HCT116 (cell line): ENCODE results near the gene SEL1L3. TPM values are rescaled to one million over a fixed set of nuclear protein-coding genes. Genes with fewer than 3 reads are reported as not detected.

Experiments used
- ATAC-seq: fragments of 200-7000 bp; cut with Tn5 transposase; 2 replicates; pipeline ENCODE4 v1.9.1; 2020; ENCODE audit warnings: mild to moderate bottlenecking, moderate library complexity
- BruUV-seq: library from RNA; stranded (reverse); fragments of 400-500 nt; replicated peaks from 2 replicates; lab custom pipeline; 2021; lab: Mats Ljungman, UMichigan
- CTCF ChIA-PET: fragments of 300-600 bp; sonication (Branson Sonifier 250); formaldehyde crosslinking; loops from one replicate; lab custom pipeline; 2021; ENCODE audit warnings: antibody characterized with exemption; lab: Charles Lee
- POLR2A ChIA-PET: fragments of 300-600, 350-600 bp; sonication (Branson Sonifier 250); formaldehyde crosslinking; loops from one replicate; lab custom pipeline; 2021; ENCODE audit warnings: antibody characterized with exemption; lab: Charles Lee
- RAD21 ChIA-PET, 2 experiments: fragments of 300-600 bp; sonication (Branson Sonifier 250); formaldehyde crosslinking; loops; one replicate each; lab custom pipeline; 2023; ENCODE audit warnings: low total read pairs in 2 of 2; ENCODE audit not compliant: uncharacterized antibody in 2 of 2, unreplicated experiment in 2 of 2, low non-redundant PET in 1 of 2; lab: Charles Lee
- DNase-seq: peaks from one replicate; pipeline ENCODE4 v3.0.0-alpha.2; 2010; ENCODE audit warnings: low read depth, low spot score
- H2AFZ ChIP-seq: fragments of 200-600 bp; shearing (Covaris generic), sonication (generic); 2 replicates; pipeline ENCODE4 v1.6.1; 2017; ENCODE audit warnings: low read depth, mixed run types, mixed read lengths, antibody characterized with exemption, low read length; ENCODE audit not compliant: poor library complexity, severe bottlenecking
- H3K27ac ChIP-seq: 2 replicates; pipeline ENCODE4 v1.5.1; 2012; ENCODE audit warnings: low read depth, low read length
- H3K27me3 ChIP-seq: fragments of 200-600 bp; sonication (generic); 2 replicates; pipeline ENCODE4 v1.6.1; 2016; ENCODE audit warnings: mixed run types, low read length, mixed read lengths; ENCODE audit not compliant: insufficient read depth
- H3K36me3 ChIP-seq, 2 experiments: fragments of 200-500 bp in 1 of 2; fragments of 200-600 bp in 1 of 2; sonication (Bioruptor generic) in 1 of 2; sonication (generic) in 1 of 2; 2 replicates each; pipeline versions ENCODE4 v1.5.1 to v1.6.1; 2014 to 2016; ENCODE audit warnings: low read length in 2 of 2, inconsistent platforms in 1 of 2, mixed read lengths in 1 of 2, mixed run types in 1 of 2; ENCODE audit not compliant: insufficient read depth in 2 of 2, control insufficient read depth in 1 of 2
- H3K4me1 ChIP-seq, 2 experiments: fragments of 200-600 bp in 1 of 2; sonication (generic) in 1 of 2; 2 replicates each; pipeline versions ENCODE4 v1.5.1 to v1.6.1; 2012 to 2017; ENCODE audit warnings: low read length in 2 of 2, inconsistent platforms in 1 of 2, mild to moderate bottlenecking in 1 of 2, mixed read lengths in 1 of 2, mixed run types in 1 of 2, moderate library complexity in 1 of 2; ENCODE audit not compliant: insufficient read depth in 2 of 2, control insufficient read depth in 1 of 2
- H3K4me2 ChIP-seq: fragments of 200-600 bp; sonication (generic); 2 replicates; pipeline ENCODE4 v1.6.1; 2017; ENCODE audit warnings: mixed run types, low read length, mixed read lengths
- H3K4me3 ChIP-seq, 2 experiments: fragments of 200-600 bp in 1 of 2; sonication (generic) in 1 of 2; replicated peaks in 1 of 2; 2 replicates each; pipeline ENCODE4 v1.5.1; 2011 to 2016; ENCODE audit warnings: low read length in 2 of 2, control low read depth in 1 of 2, low read depth in 1 of 2, mild to moderate bottlenecking in 1 of 2, mixed read lengths in 1 of 2, mixed run types in 1 of 2
- H3K79me2 ChIP-seq: fragments of 200-600 bp; sonication (generic); 2 replicates; pipeline ENCODE4 v1.6.1; 2017; ENCODE audit warnings: mild to moderate bottlenecking, mixed run types, low read length, moderate library complexity, mixed read lengths; ENCODE audit not compliant: insufficient read depth
- H3K9ac ChIP-seq: fragments of 200-600 bp; sonication (generic); 2 replicates; pipeline ENCODE4 v1.6.1; 2016; ENCODE audit warnings: low read length, mixed read lengths
- H3K9me2 ChIP-seq: fragments of 200-600 bp; sonication (generic), shearing (Covaris generic); 2 replicates; pipeline ENCODE4 v1.6.1; 2017; ENCODE audit warnings: mixed run types, mild to moderate bottlenecking, moderate library complexity; ENCODE audit not compliant: insufficient read depth
- H3K9me3 ChIP-seq, 2 experiments: fragments of 200-500 bp in 1 of 2; fragments of 200-600 bp in 1 of 2; sonication (Bioruptor generic) in 1 of 2; sonication (generic) in 1 of 2; 2 replicates each; pipeline ENCODE4 v1.6.1; 2014 to 2017; ENCODE audit warnings: low read length in 2 of 2, mixed read lengths in 2 of 2, inconsistent platforms in 1 of 2, low read depth in 1 of 2, mild to moderate bottlenecking in 1 of 2, mixed run types in 1 of 2, moderate library complexity in 1 of 2; ENCODE audit not compliant: control insufficient read depth in 1 of 2, insufficient read depth in 1 of 2
- H4K20me1 ChIP-seq: fragments of 200-600 bp; sonication (generic), shearing (Covaris generic); 2 replicates; pipeline ENCODE4 v1.6.1; 2017; ENCODE audit warnings: mixed run types, mild to moderate bottlenecking, moderate library complexity; ENCODE audit not compliant: insufficient read depth
- CBX3 ChIP-seq: IDR thresholded peaks from 2 replicates; pipeline ENCODE4 v1.6.1; 2012; ENCODE audit warnings: low read depth
- CEBPB ChIP-seq: IDR thresholded peaks from 2 replicates; pipeline ENCODE4 v1.6.1; 2012; ENCODE audit warnings: low read depth
- EGR1 ChIP-seq: IDR thresholded peaks from 2 replicates; pipeline ENCODE4 v1.6.1; 2012; ENCODE audit warnings: low read depth
- FOSL1 ChIP-seq: IDR thresholded peaks from 2 replicates; pipeline ENCODE4 v1.6.1; 2012; ENCODE audit warnings: low read depth
- JUND ChIP-seq: IDR thresholded peaks from 2 replicates; pipeline ENCODE4 v1.6.1; 2012
- POLR2A ChIP-seq: IDR thresholded peaks from 2 replicates; pipeline ENCODE4 v1.7.0; 2011; ENCODE audit warnings: borderline replicate concordance; ENCODE audit not compliant: insufficient read depth, insufficient read length; ENCODE audit errors: extremely low read depth
- POLR2AphosphoS5 ChIP-seq: IDR thresholded peaks from 2 replicates; pipeline ENCODE4 v1.6.1; 2011; ENCODE audit warnings: mild to moderate bottlenecking, low read depth, low read length, moderate library complexity
- SIN3A ChIP-seq: IDR thresholded peaks from 2 replicates; pipeline ENCODE4 v1.6.1; 2012; ENCODE audit warnings: low read depth
- TCF7L2 ChIP-seq: IDR thresholded peaks from 2 replicates; pipeline ENCODE4 v1.7.0; 2011; ENCODE audit warnings: borderline replicate concordance, inconsistent platforms; ENCODE audit not compliant: insufficient read depth, insufficient read length; ENCODE audit errors: extremely low read depth
- YY1 ChIP-seq: IDR thresholded peaks from 2 replicates; pipeline ENCODE4 v1.6.1; 2011; ENCODE audit warnings: low read length, low read depth, moderate library complexity, mild to moderate bottlenecking; ENCODE audit not compliant: insufficient replicate concordance; ENCODE audit errors: extremely low read depth
- ZFX ChIP-seq: fragments of 450-650 bp; IDR thresholded peaks from 2 replicates; pipeline ENCODE4 v1.6.1; 2017
- ZNF274 ChIP-seq: fragments of 200-500 bp; sonication (Bioruptor generic); IDR thresholded peaks from 2 replicates; pipeline ENCODE4 v1.6.1; 2014; ENCODE audit warnings: mild to moderate bottlenecking, low read depth, low read length, inconsistent platforms
- intact Hi-C: fragments of 100-400 bp; cut with micrococcal nuclease; formaldehyde crosslinking; loops from 2 replicates; pipeline ENCODE4 v1.10.0; 2022
- total RNA-seq: library from RNA; stranded (reverse); gene quantifications from one replicate; pipeline ENCODE4 v1.2.1, GENCODE V29; 2021; ENCODE audit not compliant: unreplicated experiment
- TF ChIP-seq, protein P1 (sequence below), 3 experiments: fragments of 200-600 bp in 1 of 3; sonication (generic) in 1 of 3; IDR thresholded peaks in 2 of 3; conservative IDR thresholded peaks in 1 of 3; 2 replicates each; pipeline ENCODE4 v1.5.1; 2012 to 2017; ENCODE audit warnings: low read depth in 2 of 3, low read length in 2 of 3, antibody characterized with exemption in 1 of 3, borderline replicate concordance in 1 of 3, control low read depth in 1 of 3, mild to moderate bottlenecking in 1 of 3, mixed read lengths in 1 of 3, mixed run types in 1 of 3, moderate library complexity in 1 of 3; ENCODE audit not compliant: insufficient read depth in 1 of 3
- TF ChIP-seq, protein P2 (sequence below): IDR thresholded peaks from 2 replicates; pipeline ENCODE4 v1.6.1; 2012

The SEL1L3 gene
- total RNA-seq, 1 experiment from 2014 or later: 45.0 TPM

DNA sequence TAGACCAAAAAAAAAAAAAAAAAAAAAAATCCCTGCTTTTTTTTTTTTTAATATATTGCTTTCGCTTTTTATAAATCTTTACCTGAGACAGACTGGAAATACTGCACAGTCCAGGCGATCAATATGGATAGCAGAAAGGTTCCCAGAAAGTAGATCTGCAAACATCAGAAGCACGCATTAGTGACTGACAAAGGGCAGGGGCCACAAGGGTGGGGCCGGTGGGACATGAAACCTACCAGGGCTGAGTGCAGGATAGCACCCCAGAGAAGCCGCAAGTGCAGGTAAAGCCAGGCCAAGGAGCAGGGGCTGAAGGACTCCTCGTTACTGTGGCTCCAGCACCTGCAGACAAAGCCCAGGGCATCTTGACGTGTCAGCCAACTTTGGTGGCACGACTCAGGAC is 105.3 kb downstream of the SEL1L3 start:
- DNase-seq: no peak

DNA sequence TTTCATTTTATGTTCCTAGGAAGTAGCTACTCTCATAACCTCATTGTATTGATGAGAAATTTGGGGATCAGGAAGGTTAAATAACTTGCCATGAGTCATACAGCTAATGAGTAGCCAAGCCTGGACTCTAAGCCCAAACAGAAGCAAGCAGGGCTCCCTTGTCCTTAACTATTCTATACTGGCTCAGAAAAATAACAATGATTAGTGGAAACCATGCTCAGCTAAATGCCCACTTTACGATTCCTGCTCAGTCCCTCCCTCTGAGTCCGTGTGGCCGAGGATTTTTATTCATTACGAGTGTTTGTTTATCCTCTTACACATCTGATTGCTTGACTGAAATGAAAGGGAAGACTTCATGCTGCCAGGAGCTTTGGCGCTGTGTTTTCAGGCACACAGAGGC is 106.3 kb downstream of the SEL1L3 start:
- no peak for DNase-seq
- H3K36me3 ChIP-seq: peaks cover 5 to 15% of the 10 kb centered on the region in 2 experiments; a peak in 3 of 4 replicates
- ChIA-PET POLR2A (no interaction called here), RAD21 (no interaction called here), CTCF (interaction anchor here (0.7 to 1.6 kb wide), 2 partner anchors 315 to 317 kb away, joined by 3 to 5 read pairs; no protein-coding TSS in a partner anchor)
- no peak for TF ChIP-seq EGR1
- TF ChIP-seq, protein P1, sequence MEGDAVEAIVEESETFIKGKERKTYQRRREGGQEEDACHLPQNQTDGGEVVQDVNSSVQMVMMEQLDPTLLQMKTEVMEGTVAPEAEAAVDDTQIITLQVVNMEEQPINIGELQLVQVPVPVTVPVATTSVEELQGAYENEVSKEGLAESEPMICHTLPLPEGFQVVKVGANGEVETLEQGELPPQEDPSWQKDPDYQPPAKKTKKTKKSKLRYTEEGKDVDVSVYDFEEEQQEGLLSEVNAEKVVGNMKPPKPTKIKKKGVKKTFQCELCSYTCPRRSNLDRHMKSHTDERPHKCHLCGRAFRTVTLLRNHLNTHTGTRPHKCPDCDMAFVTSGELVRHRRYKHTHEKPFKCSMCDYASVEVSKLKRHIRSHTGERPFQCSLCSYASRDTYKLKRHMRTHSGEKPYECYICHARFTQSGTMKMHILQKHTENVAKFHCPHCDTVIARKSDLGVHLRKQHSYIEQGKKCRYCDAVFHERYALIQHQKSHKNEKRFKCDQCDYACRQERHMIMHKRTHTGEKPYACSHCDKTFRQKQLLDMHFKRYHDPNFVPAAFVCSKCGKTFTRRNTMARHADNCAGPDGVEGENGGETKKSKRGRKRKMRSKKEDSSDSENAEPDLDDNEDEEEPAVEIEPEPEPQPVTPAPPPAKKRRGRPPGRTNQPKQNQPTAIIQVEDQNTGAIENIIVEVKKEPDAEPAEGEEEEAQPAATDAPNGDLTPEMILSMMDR (IDR thresholded peaks at IDR 0.05 in 2 of 3, conservative IDR thresholded peaks at IDR 0.05 in 1 of 3; ENCODE audit: borderline replicate concordance in 1 of 3, insufficient read depth in 1 of 3, low read depth in 2 of 3, low read length in 2 of 3): no peak
- TF ChIP-seq SIN3A: no peak
- TF ChIP-seq ZFX: no peak
- TF ChIP-seq FOSL1: no peak
- TF ChIP-seq POLR2AphosphoS5: no peak
- no peak for TF ChIP-seq POLR2A
- no peak for TF ChIP-seq CBX3
- TF ChIP-seq YY1: no peak
- no peak for TF ChIP-seq TCF7L2
- TF ChIP-seq ZNF274: no peak
- TF ChIP-seq, protein P2, sequence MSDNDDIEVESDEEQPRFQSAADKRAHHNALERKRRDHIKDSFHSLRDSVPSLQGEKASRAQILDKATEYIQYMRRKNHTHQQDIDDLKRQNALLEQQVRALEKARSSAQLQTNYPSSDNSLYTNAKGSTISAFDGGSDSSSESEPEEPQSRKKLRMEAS: no peak
- no peak for TF ChIP-seq JUND
- no peak for TF ChIP-seq CEBPB
- ATAC-seq: no peak
- no peak overlapping the region for H2AFZ ChIP-seq
- BruUV-seq: no TSS peak
- H3K4me3 ChIP-seq: no peak overlapping the region
- no peaks in the 10 kb centered on the region for H3K79me2 ChIP-seq
- intact Hi-C loops: no loop called here
- H3K9me2 ChIP-seq: no peaks in the 10 kb centered on the region
- H3K4me1 ChIP-seq: no peaks in the 10 kb centered on the region
- H3K9me3 ChIP-seq: no peaks in the 10 kb centered on the region
- H3K4me2 ChIP-seq: no peak overlapping the region
- no peaks in the 10 kb centered on the region for H4K20me1 ChIP-seq
- no peak overlapping the region for H3K27ac ChIP-seq
- no peaks in the 10 kb centered on the region for H3K27me3 ChIP-seq
- H3K9ac ChIP-seq: no peak overlapping the region

More for the DNA sequence above, 105.3 kb downstream of the SEL1L3 start:
- Histone ChIP-seq H3K36me3 (peaks cover 5 to 15% of the 10 kb centered on the region in 2 experiments), H3K9me3 (no peaks in the 10 kb centered on the region), H2AFZ (no peak overlapping the region), H3K4me3 (no peak overlapping the region), H3K9ac (no peak overlapping the region), H3K4me1 (no peaks in the 10 kb centered on the region), H3K9me2 (no peaks in the 10 kb centered on the region), H3K27ac (no peak overlapping the region), H4K20me1 (no peaks in the 10 kb centered on the region), H3K27me3 (no peaks in the 10 kb centered on the region), H3K79me2 (no peaks in the 10 kb centered on the region), H3K4me2 (no peak overlapping the region)
- ChIA-PET RAD21 (no interaction called here), POLR2A (no interaction called here), CTCF (no interaction called here)
- TF ChIP-seq FOSL1: no peak
- no peak for ATAC-seq
- no TSS peak for BruUV-seq
- intact Hi-C loops: no loop called here
